GM21526 (cell line): ENCODE results near the gene BTBD3.

ENCODE experiments used
- ATAC-seq: cut with Tn5 transposase; IDR thresholded peaks from one replicate; pipeline ENCODE4 v1.9.1; 2021; ENCODE audit warnings: moderate library complexity; ENCODE audit not compliant: unreplicated experiment, low FRiP score

The BTBD3 gene

GRCh38 chr20:11912659-11913415 is 4.9 kb upstream of the BTBD3 start:
- no peak for ATAC-seq

DNA sequence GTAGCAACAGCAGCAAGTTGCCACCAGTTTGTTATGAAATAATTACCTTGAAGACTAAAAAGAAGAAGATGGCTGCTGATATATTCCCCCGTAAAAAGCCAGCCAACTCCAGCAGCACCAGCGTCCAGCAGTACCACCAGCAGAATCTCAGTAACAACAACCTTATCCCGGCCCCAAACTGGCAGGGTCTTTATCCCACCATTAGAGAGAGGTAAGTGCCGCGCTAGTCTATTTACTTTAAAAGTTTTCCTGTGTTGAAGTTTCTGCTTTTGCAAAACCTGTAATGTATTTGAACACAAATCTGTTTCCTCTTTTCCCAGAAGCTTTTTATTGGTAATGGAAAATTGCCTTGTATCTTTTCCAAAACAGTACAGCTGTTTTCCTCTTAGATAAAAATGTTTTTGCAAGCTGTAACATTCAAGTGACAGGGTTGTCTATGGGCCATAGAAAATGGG is 725 bp downstream of the BTBD3 start:
- no peak for ATAC-seq

DNA sequence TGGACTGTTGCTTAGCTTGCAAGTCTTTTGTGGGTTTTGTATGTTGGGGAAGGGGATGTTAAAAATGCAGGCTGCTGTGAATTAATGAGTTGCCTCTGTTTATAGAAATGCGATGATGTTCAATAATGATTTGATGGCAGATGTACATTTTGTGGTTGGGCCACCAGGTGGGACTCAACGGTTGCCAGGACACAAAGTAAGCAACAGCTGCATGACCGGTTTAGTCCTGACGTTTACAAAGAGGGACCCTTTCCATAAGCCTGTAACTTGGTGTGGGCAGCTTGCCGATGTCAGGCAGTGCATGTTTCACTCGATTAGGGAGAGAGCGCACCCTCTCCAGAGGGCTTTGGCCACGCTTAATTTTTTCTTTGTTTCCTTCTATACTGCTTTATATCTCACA is 1.3 kb downstream of the BTBD3 start:
- no peak for ATAC-seq

GRCh38 chr20:11919581-11919980 is 1.9 kb downstream of the BTBD3 start:
- no peak for ATAC-seq

GRCh38 chr20:11920083-11920482 is 2.4 kb downstream of the BTBD3 start:
- ATAC-seq: no peak

GRCh38 chr20:11921321-11921720 is 3.6 kb downstream of the BTBD3 start:
- no peak for ATAC-seq

GRCh38 chr20:11922561-11922960 is 4.9 kb downstream of the BTBD3 start:
- no peak for ATAC-seq

DNA sequence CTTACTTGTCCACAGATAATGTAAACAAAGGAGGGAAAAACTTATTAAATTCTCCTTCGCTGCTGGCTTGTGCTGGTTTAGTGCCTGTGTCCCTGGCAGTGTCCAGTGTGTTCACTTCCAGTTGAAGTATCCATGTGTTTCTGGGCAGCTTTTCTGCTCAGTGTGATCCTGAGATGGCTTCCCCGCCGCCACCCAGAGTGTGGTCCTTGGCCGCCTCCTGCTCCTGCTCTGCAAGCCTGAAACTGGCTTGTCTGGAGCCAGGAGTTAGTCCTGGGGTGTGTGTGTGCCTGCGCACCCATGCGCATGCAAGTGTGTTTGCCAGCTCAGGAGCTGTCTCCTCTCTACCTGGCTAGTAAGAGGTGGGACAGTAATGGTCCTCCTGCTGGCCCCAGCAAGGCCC is 7.2 kb downstream of the BTBD3 start:
- no peak for ATAC-seq

DNA sequence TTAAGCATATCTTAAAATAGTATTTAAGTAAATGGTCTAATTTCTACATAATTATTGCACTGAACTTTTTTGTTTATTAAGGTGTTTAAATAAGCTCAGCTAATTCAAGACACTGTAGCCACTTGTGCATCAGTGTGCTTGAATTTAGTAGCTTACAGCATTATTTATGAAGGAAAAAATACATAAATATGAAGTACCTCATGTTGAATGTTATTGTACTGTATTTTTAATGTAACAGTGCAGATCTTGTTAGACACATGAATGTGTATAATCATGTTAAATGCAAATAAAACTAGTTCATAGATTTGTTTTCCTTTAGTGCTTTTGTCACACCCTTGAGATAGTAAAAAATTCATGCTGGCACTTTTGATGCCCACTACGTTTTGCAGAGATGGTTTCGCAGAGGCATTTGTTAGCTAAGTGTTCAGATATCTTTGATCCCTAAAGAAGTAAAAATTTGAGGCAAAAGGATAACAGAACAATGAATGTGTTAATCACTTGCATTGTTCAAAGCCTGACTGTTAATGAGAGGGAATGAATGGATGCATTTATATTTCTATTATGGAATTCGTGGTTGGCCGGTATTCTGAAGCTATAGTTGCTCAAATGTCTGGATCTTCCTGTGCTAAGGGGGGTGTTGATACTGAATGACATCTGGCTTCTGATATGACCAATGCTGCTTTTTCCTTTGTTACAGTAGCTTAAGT is 8.8 kb downstream of the BTBD3 start:
- no peak for ATAC-seq

DNA sequence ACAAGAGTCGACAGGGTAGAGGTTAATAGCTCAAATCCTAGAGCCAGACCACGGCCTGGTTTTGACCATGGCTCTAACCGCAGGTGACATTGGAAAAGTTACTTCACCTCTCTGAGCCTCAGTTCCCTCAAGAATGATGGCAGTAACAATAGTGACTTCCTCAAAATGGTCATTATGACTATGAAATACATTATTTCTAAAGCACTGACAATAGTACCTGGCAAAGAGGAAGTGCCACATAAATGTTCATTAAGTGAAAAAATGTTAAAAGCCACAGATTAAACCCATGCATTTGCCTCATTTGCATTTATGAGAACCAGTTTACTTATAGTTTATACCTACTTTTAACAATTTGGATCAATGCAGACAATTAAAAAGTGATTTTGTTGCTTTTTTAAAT is 12.3 kb downstream of the BTBD3 start:
- ATAC-seq: no peak

DNA sequence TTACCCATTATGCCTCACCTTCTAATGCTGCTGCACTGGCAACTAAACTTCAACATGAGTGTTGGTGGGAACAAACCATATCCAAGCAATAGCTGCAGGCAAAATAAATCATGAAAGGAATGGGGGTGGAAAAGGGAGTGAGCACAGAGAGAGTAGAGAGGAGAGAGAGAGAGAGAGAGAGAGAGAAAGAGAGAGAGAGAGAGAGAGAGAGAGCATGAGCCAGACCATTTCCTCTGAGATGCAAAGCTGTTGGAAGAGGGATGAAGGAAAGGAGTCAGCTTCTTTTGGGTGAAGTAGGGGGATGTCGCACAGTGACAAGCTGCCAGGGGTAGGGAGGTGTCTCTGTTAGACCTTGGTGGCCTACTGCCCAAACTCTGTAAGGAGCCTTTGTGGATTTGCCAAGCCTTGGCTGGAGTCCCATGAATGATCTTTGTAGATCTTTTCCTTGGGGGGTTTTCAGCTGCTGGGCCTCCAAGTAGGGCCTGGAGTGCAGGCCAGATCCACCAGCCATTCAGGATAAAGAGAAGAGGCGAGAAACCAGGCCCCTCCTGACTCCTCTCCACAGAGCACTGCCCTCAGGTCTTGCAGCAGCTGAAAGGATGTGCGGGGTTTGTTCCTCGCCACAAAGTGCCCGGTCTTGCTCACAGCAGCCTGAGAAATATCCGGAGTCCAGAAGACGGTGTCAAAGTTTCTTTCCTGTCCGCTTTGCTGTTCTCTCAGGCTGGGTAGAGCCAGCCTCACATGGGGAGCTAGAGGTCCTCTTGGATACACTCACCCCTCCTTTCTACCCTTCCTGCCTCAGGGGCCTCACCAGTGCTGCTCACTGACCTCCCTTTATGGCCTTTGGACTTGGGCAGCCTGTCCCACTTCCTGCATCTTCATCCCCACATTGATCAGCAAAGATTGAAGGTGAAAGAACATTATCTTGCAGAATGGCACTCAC is 17.8 kb downstream of the BTBD3 start:
- no peak for ATAC-seq

- no peak for ATAC-seq
Measured at GRCh38 chr20:11936157-11936556, 18.5 kb downstream of the BTBD3 start.

- ATAC-seq: no peak
Measured at GRCh38 chr20:11937230-11937629, 19.5 kb downstream of the BTBD3 start.

- no peak for ATAC-seq
Measured at GRCh38 chr20:11941593-11942246, 24.0 kb downstream of the BTBD3 start.

DNA sequence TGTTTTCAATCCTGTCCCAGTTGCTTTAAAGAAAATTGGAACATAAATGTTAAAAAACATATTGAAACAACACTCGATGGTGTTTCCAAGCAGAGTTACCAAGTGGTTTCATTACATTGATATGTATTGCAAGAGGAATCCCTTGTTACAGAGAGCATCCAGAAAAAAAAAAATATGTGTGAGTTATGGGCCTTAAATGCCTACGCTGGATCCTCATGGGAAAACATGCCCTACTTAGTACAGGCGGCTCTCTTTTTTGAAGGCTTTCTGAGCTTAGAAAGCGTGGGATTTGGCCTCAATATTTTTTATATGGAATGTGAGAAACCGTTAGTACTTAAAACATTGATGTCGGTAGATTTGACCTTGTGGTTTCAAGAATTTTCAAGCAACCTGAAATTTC is 26.1 kb downstream of the BTBD3 start:
- no peak for ATAC-seq

DNA sequence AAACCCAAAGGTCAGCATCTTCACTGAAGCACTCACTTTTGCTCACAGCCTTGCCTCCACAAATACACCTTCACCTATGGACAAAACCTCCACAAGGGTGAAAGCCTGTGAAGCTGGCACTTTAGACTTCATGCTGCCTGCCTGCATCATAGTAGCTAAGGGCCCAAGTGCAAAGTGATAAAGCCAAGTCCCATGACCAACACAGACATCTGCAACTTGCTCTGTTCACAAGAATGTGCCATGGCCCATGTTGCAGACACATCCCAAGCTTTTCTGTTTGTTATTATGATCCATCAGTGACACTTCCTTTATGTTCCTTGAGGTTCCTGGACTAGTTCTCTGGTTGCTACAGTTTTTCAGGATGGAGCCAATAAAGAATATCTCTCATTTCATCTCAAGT is 31.1 kb downstream of the BTBD3 start:
- ATAC-seq: no peak

DNA sequence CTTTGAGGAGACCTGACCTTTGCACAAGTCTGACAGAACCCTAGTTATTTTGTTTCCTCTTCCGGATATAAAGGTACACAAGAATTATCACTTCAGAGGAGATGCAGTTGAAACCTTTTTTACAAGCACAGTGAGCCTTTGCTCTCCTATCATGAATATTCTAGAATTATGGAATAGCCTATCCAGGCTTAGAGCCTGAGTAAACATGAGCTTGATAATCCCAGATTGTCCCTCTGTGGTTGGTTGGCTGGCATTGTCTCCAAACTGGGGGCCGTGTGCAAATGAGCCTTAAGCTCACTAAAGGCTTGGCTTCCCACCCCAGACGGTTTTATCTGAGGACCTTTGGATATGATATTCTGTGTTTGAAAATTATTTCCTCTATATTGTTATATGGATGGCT is 32.0 kb downstream of the BTBD3 start:
- ATAC-seq: no peak

DNA sequence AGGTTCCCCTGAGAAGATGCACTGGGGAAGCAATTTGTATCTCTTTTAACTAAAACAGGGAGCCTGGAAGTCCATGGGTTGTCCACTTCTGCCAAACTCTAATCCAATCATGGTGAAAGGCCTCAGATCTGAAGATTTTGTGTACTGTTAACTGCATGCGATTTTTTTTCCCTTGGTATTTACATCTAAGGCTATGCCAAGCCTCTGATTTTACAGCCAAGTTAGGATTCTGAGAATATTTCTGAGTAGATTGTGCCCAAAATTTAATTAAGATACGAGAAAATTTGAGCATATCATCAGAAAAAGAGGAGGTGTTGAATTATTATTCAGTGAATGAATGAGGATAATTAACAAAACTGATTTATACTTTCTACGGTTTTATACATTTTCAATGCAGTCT is 34.0 kb downstream of the BTBD3 start:
- ATAC-seq: no peak

GRCh38 chr20:11952639-11953038 is 34.9 kb downstream of the BTBD3 start:
- no peak for ATAC-seq

- no peak for ATAC-seq
Measured at GRCh38 chr20:11957911-11958310, 40.2 kb downstream of the BTBD3 start.

GRCh38 chr20:11958855-11959254 is 41.2 kb downstream of the BTBD3 start:
- ATAC-seq: no peak
